GM21619 (cell line): ENCODE results near the gene H6PD.

ENCODE experiments used
- ATAC-seq: cut with Tn5 transposase; IDR thresholded peaks from one replicate; pipeline ENCODE4 v1.9.1; 2021; ENCODE audit not compliant: unreplicated experiment

H6PD gene

DNA sequence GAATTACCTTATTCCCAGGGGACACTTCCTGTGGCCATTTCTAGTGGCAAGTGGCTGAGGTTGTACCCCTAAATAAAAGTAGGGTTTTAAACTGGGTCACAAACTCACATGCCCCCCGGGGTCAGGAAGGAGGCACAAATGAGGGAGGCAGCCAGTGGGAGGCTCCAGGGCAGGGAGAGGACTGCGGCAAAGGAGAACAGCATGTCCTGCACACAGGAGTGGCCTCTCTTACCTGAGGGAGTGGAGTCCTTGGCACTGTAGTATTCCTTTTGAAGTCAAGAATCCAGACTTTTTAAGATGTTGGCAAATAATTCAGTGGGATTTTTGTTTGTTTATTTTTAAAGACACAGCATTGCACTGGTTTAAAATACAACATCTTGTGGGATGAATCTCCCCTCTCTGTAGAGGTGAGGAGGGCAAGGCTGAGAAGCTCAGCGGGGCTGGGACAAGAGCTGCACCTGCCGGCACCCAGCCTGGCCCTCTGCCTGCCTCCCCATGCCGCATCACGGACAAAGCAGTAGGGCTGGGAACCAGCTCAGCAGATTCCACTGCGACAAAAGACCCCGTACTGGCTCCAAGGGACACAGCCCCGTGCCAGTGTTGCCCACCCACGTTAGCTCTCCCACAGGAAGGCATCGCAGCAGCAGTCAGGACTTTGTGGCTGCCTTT is 80.3 kb downstream of the H6PD start:
- ATAC-seq, result no peak

DNA sequence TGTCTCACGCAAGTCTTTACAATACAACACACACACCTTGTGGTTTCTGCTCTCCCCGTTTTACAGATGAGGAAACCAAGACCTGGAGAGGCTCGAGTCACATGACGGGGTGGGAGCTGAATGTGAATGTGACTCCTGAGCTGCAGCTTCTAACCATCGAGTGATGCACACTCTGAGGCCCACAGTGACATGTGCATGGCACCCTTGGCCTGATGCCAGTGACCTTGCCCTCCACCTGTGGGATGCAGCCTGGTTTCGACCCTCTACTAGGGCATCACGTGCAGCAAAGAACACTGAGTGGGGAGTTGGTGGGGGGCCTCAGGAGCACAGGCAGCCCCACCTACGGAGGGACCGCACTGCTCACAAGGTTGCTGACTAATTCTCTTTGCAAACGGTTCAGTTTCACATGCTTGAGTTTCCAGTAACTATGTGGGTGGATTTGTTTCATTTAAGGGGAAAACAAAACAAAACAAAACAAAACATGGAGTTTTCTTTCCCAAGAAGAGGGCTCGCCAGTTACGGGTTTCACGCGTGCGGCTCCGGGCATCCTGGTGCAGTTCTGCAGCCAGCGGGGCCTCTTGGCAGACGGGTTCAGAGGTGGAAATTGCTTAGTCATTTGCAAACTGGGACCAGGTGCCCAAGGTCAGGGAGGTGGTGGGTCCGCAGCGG is 81.0 kb downstream of the H6PD start:
- ATAC-seq, result no peak

GRCh38 chr1:9316080-9316444 is 81.5 kb downstream of the H6PD start:
- no peak for ATAC-seq

DNA sequence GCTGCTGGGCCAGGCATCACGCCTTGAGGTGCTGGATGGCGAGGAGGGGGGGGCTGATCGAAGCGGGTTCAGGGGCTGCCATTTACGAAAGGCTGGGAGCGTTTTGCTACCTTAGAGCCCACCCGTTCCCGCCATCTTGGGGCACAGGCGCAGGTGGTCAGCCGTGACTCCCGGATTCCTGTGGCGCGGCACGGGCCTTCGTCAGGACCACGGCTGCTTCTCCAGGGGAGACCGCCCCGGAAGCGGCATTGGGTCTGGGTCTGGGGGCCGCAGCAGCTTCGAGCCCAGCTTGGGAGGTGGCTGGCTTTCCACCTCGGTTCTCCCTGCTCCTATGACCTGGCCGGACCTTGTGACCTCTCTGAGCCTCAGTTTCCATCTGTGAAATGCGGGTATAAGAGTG is 81.9 kb downstream of the H6PD start:
- ATAC-seq, result no peak

GRCh38 chr1:9317072-9317471 is 82.5 kb downstream of the H6PD start:
- ATAC-seq, result no peak

GRCh38 chr1:9317591-9318417 is 83.2 kb downstream of the H6PD start:
- no peak for ATAC-seq

- no peak for ATAC-seq
Measured at GRCh38 chr1:9319208-9319788, 84.7 kb downstream of the H6PD start.

DNA sequence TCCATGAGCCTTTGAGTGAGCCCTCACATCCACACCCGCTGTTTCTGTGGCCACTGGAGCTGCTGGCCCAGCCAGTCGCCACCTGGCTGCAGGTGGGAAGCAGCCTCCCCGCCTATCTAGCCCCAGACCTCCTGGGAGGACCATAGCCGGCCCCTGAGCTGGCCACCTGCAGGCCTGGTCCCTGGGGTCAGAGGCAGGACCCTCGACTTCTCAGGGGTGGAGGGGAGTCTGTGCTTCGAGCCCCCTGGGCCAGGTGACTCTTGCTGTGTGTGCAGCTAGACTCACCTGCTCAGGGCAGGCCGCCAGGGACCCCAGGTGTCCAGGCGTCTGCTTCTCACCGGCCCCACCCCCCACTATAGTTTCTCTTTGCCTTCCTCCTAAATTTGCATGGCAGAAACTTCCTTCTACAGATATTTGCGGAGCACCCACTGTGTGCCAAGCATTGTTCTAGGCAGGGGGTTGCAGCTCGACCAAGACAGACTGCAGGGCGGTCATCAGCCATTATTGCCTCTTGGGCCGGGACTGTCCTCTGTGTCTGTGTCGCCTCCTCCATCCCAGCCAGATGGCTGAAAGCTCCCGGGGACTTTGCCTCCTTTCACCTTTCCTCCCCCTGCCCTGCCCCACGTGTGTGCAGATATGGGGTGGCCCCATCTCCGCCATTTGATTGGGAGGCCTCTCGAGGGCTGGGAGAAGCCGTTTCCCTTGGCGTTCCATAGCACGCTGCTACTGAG is 85.4 kb downstream of the H6PD start:
- no peak for ATAC-seq
